VCaP (cell line): Measurements from ENCODE around the gene SETD5.

Source experiments
- H3K27ac ChIP-seq: fragments of 450-650 bp; 2 replicates; pipeline ENCODE4 v1.5.1; 2017
- CTCF ChIP-seq: fragments of 450-650 bp; conservative IDR thresholded peaks from 2 replicates; pipeline ENCODE4 v1.5.1; 2017; ENCODE audit warnings: mild to moderate bottlenecking, moderate library complexity

The SETD5 gene

GRCh38 chr3:9361691-9362388, 35.6 kb upstream of the SETD5 start:
- TF ChIP-seq CTCF, result no peak
- peak overlapping the region; percentile 91 for H3K27ac ChIP-seq

- no peak for TF ChIP-seq CTCF
- H3K27ac ChIP-seq, result peak within 1 kb of the TSS; percentile 91
Measured at GRCh38 chr3:9362731-9363530, 34.5 kb upstream of the SETD5 start, which contains the start of gene THUMPD3. TSS of gene THUMPD3 (plus strand) at chr3:9363054. CDS start at chr3:9365069, 2,015 bp downstream.

- H3K27ac ChIP-seq, result no peak overlapping the region
- no peak for TF ChIP-seq CTCF
Measured at GRCh38 chr3:9369508-9369907, 27.9 kb upstream of the SETD5 start.

- TF ChIP-seq CTCF, result no peak
Measured at GRCh38 chr3:9373465-9373864, 23.9 kb upstream of the SETD5 start.

GRCh38 chr3:9377981-9378380, 19.4 kb upstream of the SETD5 start:
- no peak overlapping the region for H3K27ac ChIP-seq
- TF ChIP-seq CTCF, result no peak

More at GRCh38 chr3:9373465-9373864, 23.9 kb upstream of the SETD5 start:
- no peak overlapping the region for H3K27ac ChIP-seq

GRCh38 chr3:9379327-9379726, 18.1 kb upstream of the SETD5 start:
- H3K27ac ChIP-seq, result no peak overlapping the region; the same call in 1 of the 2 replicates
- no peak for TF ChIP-seq CTCF

GRCh38 chr3:9380014-9380413, 17.4 kb upstream of the SETD5 start:
- TF ChIP-seq CTCF, result no peak
- H3K27ac ChIP-seq, result no peak overlapping the region; the same call in 1 of the 2 replicates
